OCI-LY1 (cell line): ENCODE measurements around the gene PDZK1IP1.

Experiments
- H2AFZ ChIP-seq: fragments of 200-600 bp; sonication (generic), shearing (Covaris generic); 2 replicates; pipeline ENCODE4 v1.6.0; 2014; ENCODE audit warnings: antibody characterized with exemption, mild to moderate bottlenecking, low read length
- H3F3A ChIP-seq: fragments of 200-600 bp; sonication (generic), shearing (Covaris generic); 2 replicates; pipeline ENCODE4 v1.6.0; 2014; ENCODE audit warnings: mild to moderate bottlenecking, antibody characterized with exemption, low read length, moderate library complexity; ENCODE audit not compliant: insufficient read depth
- H3K27ac ChIP-seq: fragments of 200-600 bp; sonication (generic); 2 replicates; pipeline ENCODE4 v1.5.1; 2014; ENCODE audit warnings: low read length, mixed run types, mild to moderate bottlenecking, low read depth; ENCODE audit not compliant: poor library complexity, severe bottlenecking
- H3K27me3 ChIP-seq: fragments of 200-600 bp; sonication (generic); 2 replicates; pipeline ENCODE4 v1.6.0; 2014; ENCODE audit warnings: antibody characterized with exemption, mild to moderate bottlenecking, low read length, moderate library complexity; ENCODE audit not compliant: insufficient read depth
- H3K36me3 ChIP-seq: fragments of 200-600 bp; sonication (generic); 2 replicates; pipeline ENCODE4 v1.6.1; 2014; ENCODE audit warnings: mild to moderate bottlenecking, antibody characterized with exemption, low read length, moderate library complexity, mixed read lengths; ENCODE audit not compliant: insufficient read depth
- H3K4me1 ChIP-seq: fragments of 200-600 bp; sonication (generic); 2 replicates; pipeline ENCODE4 v1.5.1; 2014; ENCODE audit warnings: mild to moderate bottlenecking, low read length, moderate library complexity; ENCODE audit not compliant: insufficient read depth, severe bottlenecking
- H3K4me2 ChIP-seq: fragments of 200-600 bp; sonication (generic), shearing (Covaris generic); 2 replicates; pipeline ENCODE4 v1.6.1; 2014; ENCODE audit warnings: low read length
- H3K4me3 ChIP-seq: fragments of 200-600 bp; sonication (generic); 2 replicates; pipeline ENCODE4 v1.5.1; 2014; ENCODE audit warnings: low read length, low read depth, mild to moderate bottlenecking, mixed read lengths; ENCODE audit not compliant: poor library complexity, severe bottlenecking
- H3K79me2 ChIP-seq: fragments of 200-600 bp; shearing (Covaris generic); 2 replicates; pipeline ENCODE4 v1.6.1; 2016; ENCODE audit warnings: mixed run types, low read length, mixed read lengths; ENCODE audit not compliant: insufficient read depth
- H3K9ac ChIP-seq: fragments of 200-600 bp; sonication (generic), shearing (Covaris generic); 2 replicates; pipeline ENCODE4 v1.6.1; 2014; ENCODE audit warnings: mild to moderate bottlenecking, low read length, mixed read lengths
- H3K9me2 ChIP-seq: fragments of 200-600 bp; sonication (generic), shearing (Covaris generic); 2 replicates; pipeline ENCODE4 v1.6.1; 2014; ENCODE audit warnings: low read depth, mild to moderate bottlenecking, low read length, mixed read lengths
- H3K9me3 ChIP-seq: fragments of 200-600 bp; shearing (Covaris generic); 2 replicates; pipeline ENCODE4 v1.6.1; 2014; ENCODE audit warnings: low read length, mixed read lengths
- H4K20me1 ChIP-seq: fragments of 200-600 bp; sonication (generic), shearing (Covaris generic); 2 replicates; pipeline ENCODE4 v1.6.0; 2016; ENCODE audit warnings: mild to moderate bottlenecking, low read length; ENCODE audit not compliant: insufficient read depth
- CTCF ChIP-seq: fragments of 200-600 bp; sonication (generic), shearing (Covaris generic); IDR thresholded peaks from 2 replicates; pipeline ENCODE4 v1.5.1; 2017; ENCODE audit warnings: mild to moderate bottlenecking, antibody characterized with exemption, low read length, moderate library complexity, mixed read lengths
- EZH2 ChIP-seq: fragments of 200-600 bp; sonication (generic), shearing (Covaris generic); IDR thresholded peaks from 2 replicates; pipeline ENCODE4 v1.8.0; 2017; ENCODE audit warnings: borderline replicate concordance, mixed run types, mild to moderate bottlenecking, antibody characterized with exemption, low read length, moderate library complexity, mixed read lengths

PDZK1IP1 gene

GRCh38 chr1:47189844-47190508, at the start of gene PDZK1IP1:
TSS of gene PDZK1IP1 (minus strand) at chr1:47190036. CDS start at chr1:47189932, 104 bp downstream.
- Histone ChIP-seq H3K27me3 (no peaks in the 10 kb centered on the region; the same call in 1 of the 2 replicates), H3K4me2 (no peak within 1 kb of the TSS), H3K9me3 (no peaks in the 10 kb centered on the region), H3K79me2 (no peaks in the 10 kb centered on the region), H3K9ac (no peak within 1 kb of the TSS), H3K27ac (no peak within 1 kb of the TSS), H3K4me1 (no peaks in the 10 kb centered on the region), H3F3A (no peaks in the 10 kb centered on the region), H3K4me3 (no peak within 1 kb of the TSS), H3K36me3 (no peaks in the 10 kb centered on the region), H2AFZ (no peak within 1 kb of the TSS), H4K20me1 (no peaks in the 10 kb centered on the region), H3K9me2 (no peaks in the 10 kb centered on the region)
- TF ChIP-seq EZH2, result no peak

- Histone ChIP-seq H3F3A (no peaks in the 10 kb centered on the region), H2AFZ (no peak overlapping the region), H3K4me1 (no peaks in the 10 kb centered on the region), H3K4me2 (no peak overlapping the region), H4K20me1 (no peaks in the 10 kb centered on the region), H3K27me3 (no peaks in the 10 kb centered on the region), H3K9me3 (no peaks in the 10 kb centered on the region), H3K9ac (no peak overlapping the region), H3K27ac (no peak overlapping the region), H3K36me3 (no peaks in the 10 kb centered on the region), H3K4me3 (no peak overlapping the region), H3K79me2 (no peaks in the 10 kb centered on the region), H3K9me2 (no peaks in the 10 kb centered on the region)
- no peak for TF ChIP-seq CTCF
- no peak for TF ChIP-seq EZH2
Measured at GRCh38 chr1:47238935-47239592, 49.2 kb upstream of the PDZK1IP1 start.

GRCh38 chr1:47235806-47236205, 46.0 kb upstream of the PDZK1IP1 start:
- TF ChIP-seq EZH2 (no peak), CTCF (no peak)
- Histone ChIP-seq H3K9ac (no peak overlapping the region), H3K9me2 (no peaks in the 10 kb centered on the region), H3K79me2 (no peaks in the 10 kb centered on the region), H3K27me3 (no peaks in the 10 kb centered on the region), H3K27ac (no peak overlapping the region), H3K9me3 (no peaks in the 10 kb centered on the region), H3K4me2 (no peak overlapping the region), H4K20me1 (no peaks in the 10 kb centered on the region), H2AFZ (no peak overlapping the region), H3K36me3 (no peaks in the 10 kb centered on the region), H3F3A (no peaks in the 10 kb centered on the region), H3K4me1 (no peaks in the 10 kb centered on the region), H3K4me3 (no peak overlapping the region)

- Histone ChIP-seq H3K79me2 (no peaks in the 10 kb centered on the region), H3K4me3 (no peak overlapping the region), H3K9me2 (no peaks in the 10 kb centered on the region), H4K20me1 (no peaks in the 10 kb centered on the region), H2AFZ (no peak overlapping the region), H3F3A (no peaks in the 10 kb centered on the region), H3K36me3 (no peaks in the 10 kb centered on the region), H3K9me3 (no peaks in the 10 kb centered on the region), H3K4me1 (no peaks in the 10 kb centered on the region), H3K27me3 (no peaks in the 10 kb centered on the region), H3K4me2 (no peak overlapping the region), H3K27ac (no peak overlapping the region), H3K9ac (no peak overlapping the region)
- no peak for TF ChIP-seq CTCF
- TF ChIP-seq EZH2, result no peak
Measured at GRCh38 chr1:47235241-47235681, 45.4 kb upstream of the PDZK1IP1 start.
